HL-60 (cell line): ENCODE results near the gene CNGA2.
"Not testable (repeated sequence)": the region's sequence is repeated elsewhere in the genome, so short reads cannot be mapped to it uniquely, and the experiment has no call there.

ENCODE experiments used
- DNase-seq, 2 experiments: peaks; one replicate each; pipeline ENCODE4 v3.0.0-alpha.2; 2010 to 2020; ENCODE audit warnings: low read depth in 1 of 2, low spot score in 1 of 2
- H3K27ac ChIP-seq: fragments of 250-450 bp; sonication (Bioruptor Pico); replicated peaks from 2 replicates; pipeline ENCODE4 v1.5.1; 2020; ENCODE audit warnings: mild to moderate bottlenecking, moderate library complexity
- H3K27me3 ChIP-seq: fragments of 250-450 bp; sonication (Bioruptor Pico); 2 replicates; pipeline ENCODE4 v1.5.1; 2021; ENCODE audit warnings: mild to moderate bottlenecking, moderate library complexity; ENCODE audit not compliant: insufficient read depth, poor library complexity, severe bottlenecking
- H3K4me3 ChIP-seq: replicated peaks from 2 replicates; pipeline ENCODE4 v1.5.1; 2011; ENCODE audit warnings: mild to moderate bottlenecking, control low read depth, low read length; ENCODE audit not compliant: insufficient read depth
- GABPA ChIP-seq: IDR thresholded peaks from 2 replicates; pipeline ENCODE4 v1.6.1; 2012; ENCODE audit warnings: low read depth
- POLR2AphosphoS5 ChIP-seq: IDR thresholded peaks from 2 replicates; pipeline ENCODE4 v1.6.1; 2012; ENCODE audit warnings: low read depth
- SPI1 ChIP-seq: IDR thresholded peaks from 2 replicates; pipeline ENCODE4 v1.6.1; 2012; ENCODE audit warnings: low read depth, mild to moderate bottlenecking, borderline replicate concordance
- TF ChIP-seq, protein P1 (sequence below): IDR thresholded peaks from 2 replicates; pipeline ENCODE4 v1.6.1; 2012; ENCODE audit warnings: low read depth; ENCODE audit not compliant: insufficient replicate concordance
- TF ChIP-seq, protein P2 (sequence below): IDR thresholded peaks from one replicate; pipeline ENCODE4 v1.5.1; 2011; ENCODE audit warnings: low read length, control low read depth, inconsistent platforms; ENCODE audit not compliant: insufficient read depth

Gene CNGA2

DNA sequence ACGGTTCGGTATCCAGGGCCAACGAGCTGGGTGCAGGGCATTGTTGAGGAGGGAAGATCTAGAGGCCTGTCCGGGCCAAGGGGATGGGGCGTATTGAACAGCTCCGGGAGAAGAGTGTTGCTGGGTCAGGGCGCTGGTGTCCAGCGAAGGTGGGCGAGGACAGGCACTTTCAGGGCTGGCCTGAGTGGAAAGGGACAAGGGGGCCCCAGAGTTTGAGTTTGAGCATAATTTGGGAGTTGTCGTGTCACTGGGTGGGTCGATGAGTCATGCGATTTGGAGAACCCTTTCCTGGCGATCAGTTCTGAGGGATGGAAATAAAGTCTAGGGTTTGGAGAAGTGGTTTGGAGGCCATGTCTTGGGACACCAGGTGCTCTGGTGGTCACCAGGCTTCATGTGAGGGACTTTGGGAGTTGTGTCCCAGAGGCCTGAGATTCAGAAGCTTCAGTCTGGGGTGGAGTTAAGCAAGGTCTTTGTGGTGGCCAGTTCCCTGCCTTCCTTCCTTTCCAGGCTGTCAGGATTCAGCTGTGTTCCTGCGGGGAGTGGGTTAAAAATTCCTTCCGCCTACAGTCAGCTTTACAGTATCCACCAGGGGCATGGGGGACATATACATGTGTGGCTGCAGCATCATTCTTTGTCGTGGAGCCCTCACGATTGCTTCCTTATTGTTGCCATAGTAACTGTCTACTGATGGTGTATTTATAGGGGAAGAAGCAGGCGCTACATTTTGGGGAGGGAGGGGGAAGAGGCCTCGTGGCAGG lies 38.8 kb upstream of the CNGA2 start:
- TF ChIP-seq GABPA (no peak), SPI1 (no peak), POLR2AphosphoS5 (no peak)
- TF ChIP-seq, protein P1, sequence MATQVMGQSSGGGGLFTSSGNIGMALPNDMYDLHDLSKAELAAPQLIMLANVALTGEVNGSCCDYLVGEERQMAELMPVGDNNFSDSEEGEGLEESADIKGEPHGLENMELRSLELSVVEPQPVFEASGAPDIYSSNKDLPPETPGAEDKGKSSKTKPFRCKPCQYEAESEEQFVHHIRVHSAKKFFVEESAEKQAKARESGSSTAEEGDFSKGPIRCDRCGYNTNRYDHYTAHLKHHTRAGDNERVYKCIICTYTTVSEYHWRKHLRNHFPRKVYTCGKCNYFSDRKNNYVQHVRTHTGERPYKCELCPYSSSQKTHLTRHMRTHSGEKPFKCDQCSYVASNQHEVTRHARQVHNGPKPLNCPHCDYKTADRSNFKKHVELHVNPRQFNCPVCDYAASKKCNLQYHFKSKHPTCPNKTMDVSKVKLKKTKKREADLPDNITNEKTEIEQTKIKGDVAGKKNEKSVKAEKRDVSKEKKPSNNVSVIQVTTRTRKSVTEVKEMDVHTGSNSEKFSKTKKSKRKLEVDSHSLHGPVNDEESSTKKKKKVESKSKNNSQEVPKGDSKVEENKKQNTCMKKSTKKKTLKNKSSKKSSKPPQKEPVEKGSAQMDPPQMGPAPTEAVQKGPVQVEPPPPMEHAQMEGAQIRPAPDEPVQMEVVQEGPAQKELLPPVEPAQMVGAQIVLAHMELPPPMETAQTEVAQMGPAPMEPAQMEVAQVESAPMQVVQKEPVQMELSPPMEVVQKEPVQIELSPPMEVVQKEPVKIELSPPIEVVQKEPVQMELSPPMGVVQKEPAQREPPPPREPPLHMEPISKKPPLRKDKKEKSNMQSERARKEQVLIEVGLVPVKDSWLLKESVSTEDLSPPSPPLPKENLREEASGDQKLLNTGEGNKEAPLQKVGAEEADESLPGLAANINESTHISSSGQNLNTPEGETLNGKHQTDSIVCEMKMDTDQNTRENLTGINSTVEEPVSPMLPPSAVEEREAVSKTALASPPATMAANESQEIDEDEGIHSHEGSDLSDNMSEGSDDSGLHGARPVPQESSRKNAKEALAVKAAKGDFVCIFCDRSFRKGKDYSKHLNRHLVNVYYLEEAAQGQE, result no peak
- TF ChIP-seq, protein P2, sequence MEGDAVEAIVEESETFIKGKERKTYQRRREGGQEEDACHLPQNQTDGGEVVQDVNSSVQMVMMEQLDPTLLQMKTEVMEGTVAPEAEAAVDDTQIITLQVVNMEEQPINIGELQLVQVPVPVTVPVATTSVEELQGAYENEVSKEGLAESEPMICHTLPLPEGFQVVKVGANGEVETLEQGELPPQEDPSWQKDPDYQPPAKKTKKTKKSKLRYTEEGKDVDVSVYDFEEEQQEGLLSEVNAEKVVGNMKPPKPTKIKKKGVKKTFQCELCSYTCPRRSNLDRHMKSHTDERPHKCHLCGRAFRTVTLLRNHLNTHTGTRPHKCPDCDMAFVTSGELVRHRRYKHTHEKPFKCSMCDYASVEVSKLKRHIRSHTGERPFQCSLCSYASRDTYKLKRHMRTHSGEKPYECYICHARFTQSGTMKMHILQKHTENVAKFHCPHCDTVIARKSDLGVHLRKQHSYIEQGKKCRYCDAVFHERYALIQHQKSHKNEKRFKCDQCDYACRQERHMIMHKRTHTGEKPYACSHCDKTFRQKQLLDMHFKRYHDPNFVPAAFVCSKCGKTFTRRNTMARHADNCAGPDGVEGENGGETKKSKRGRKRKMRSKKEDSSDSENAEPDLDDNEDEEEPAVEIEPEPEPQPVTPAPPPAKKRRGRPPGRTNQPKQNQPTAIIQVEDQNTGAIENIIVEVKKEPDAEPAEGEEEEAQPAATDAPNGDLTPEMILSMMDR, result no peak
- DNase-seq, result no peak
- Histone ChIP-seq H3K27me3 (no peaks in the 10 kb centered on the region), H3K4me3 (no peak overlapping the region), H3K27ac (no peak overlapping the region)

DNA sequence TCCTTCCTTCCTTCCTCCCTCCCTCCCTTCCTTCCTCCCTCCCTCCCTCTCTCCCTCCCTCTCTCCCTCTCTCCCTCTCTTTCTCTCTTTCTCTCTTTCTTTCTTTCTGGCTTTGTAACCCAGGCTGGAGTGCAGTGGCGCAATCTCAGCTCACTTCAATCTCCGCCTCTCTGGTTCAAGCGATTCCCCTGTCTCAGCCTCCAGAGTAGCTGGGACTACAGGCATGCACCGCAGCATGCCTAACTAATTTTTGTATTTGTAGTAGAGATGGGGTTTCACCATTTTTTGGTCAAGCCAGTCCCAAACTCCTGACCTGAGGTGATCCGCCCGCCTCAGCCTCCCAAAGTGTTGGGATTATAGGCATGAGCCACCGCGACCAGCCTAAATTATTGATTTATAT lies 37.5 kb upstream of the CNGA2 start:
- H3K27ac ChIP-seq, H3K4me3 ChIP-seq, H3K27me3 ChIP-seq, DNase-seq: not testable (repeated sequence)

DNA sequence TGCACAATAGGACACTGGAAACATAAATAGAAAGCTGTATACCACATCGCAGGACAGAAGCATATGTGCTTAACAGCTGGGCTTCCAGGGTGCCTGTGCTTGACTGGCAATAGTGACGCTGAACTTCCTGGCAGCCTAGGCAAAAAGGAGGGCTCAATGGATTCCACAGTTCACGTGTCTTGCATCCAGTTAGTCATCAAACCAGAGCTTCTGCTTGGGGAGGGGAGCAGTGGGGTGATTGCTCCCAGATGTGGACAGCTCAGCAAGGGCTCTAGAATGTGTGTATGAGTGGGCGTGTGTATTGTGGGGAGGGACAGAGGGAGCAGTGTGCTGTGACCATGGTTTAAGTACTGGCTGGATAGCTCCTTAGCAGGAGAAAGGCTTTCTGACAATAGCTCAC lies 37.0 kb upstream of the CNGA2 start:
- H3K27ac ChIP-seq, result no peak overlapping the region
- H3K4me3 ChIP-seq, result no peak overlapping the region
- no peaks in the 10 kb centered on the region for H3K27me3 ChIP-seq
- DNase-seq, result no peak
- TF ChIP-seq GABPA (no peak), POLR2AphosphoS5 (no peak), SPI1 (no peak)
- TF ChIP-seq, protein P1, result no peak
- TF ChIP-seq, protein P2, result no peak

DNA sequence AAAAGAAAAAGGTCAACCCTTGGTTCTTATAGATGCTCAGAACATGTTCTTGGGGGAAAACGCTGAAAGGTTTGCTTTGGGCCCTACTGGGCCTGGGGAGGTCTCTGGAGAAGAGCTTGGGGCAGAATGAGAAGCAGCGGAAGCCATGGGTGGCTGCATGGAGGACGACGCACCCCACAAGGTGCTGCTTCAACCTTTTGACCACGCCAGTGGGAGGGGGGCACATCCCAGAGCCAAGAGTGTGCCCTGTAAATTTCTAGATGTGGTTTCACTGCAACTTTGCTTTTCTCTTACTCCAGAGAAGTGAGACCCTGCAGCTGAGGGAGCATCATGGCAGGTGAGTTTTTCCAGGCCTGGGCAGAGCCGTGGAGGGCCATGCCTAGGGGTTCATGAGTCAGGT lies 36.1 kb upstream of the CNGA2 start:
- no peak overlapping the region for H3K4me3 ChIP-seq
- TF ChIP-seq SPI1 (no peak), GABPA (no peak)
- TF ChIP-seq, protein P1, result no peak
- H3K27ac ChIP-seq, result no peak overlapping the region
- no peak for DNase-seq
- H3K27me3 ChIP-seq, result no peaks in the 10 kb centered on the region
